ENCODE data around the gene DDB1.
A peak's percentile ranks its signal among the peaks of the same experiment; 100 is the strongest.
"Not testable (repeated sequence)": the region's sequence is repeated elsewhere in the genome, so short reads cannot be mapped to it uniquely, and the experiment has no call there.

DDB1 gene

GRCh38 chr11:61265357-61265756 lies 67.5 kb downstream of the DDB1 start:
- DNase-seq = no peak

GRCh38 chr11:61264795-61265194 lies 68.1 kb downstream of the DDB1 start:
- DNase-seq = no peak

- no peak for DNase-seq
Measured at GRCh38 chr11:61264371-61264770, 68.5 kb downstream of the DDB1 start.

GRCh38 chr11:61259363-61259762 lies 73.5 kb downstream of the DDB1 start:
- no peak for DNase-seq

GRCh38 chr11:61258546-61258945 lies 74.4 kb downstream of the DDB1 start:
- no peak for DNase-seq

- DNase-seq = peak; percentile 4
Measured at GRCh38 chr11:61256710-61257482, 76.0 kb downstream of the DDB1 start.

GRCh38 chr11:61254403-61255025 lies 78.4 kb downstream of the DDB1 start:
- DNase-seq = peak; percentile 57

GRCh38 chr11:61252332-61252731 lies 80.6 kb downstream of the DDB1 start:
- not testable (repeated sequence) for DNase-seq

GRCh38 chr11:61250796-61251765 lies 81.8 kb downstream of the DDB1 start:
- DNase-seq = not testable (repeated sequence)
